ENCODE measurements around the gene LDAF1.
"Not testable (repeated sequence)": the region's sequence is repeated elsewhere in the genome, so short reads cannot be mapped to it uniquely, and the experiment has no call there.

Gene LDAF1

DNA sequence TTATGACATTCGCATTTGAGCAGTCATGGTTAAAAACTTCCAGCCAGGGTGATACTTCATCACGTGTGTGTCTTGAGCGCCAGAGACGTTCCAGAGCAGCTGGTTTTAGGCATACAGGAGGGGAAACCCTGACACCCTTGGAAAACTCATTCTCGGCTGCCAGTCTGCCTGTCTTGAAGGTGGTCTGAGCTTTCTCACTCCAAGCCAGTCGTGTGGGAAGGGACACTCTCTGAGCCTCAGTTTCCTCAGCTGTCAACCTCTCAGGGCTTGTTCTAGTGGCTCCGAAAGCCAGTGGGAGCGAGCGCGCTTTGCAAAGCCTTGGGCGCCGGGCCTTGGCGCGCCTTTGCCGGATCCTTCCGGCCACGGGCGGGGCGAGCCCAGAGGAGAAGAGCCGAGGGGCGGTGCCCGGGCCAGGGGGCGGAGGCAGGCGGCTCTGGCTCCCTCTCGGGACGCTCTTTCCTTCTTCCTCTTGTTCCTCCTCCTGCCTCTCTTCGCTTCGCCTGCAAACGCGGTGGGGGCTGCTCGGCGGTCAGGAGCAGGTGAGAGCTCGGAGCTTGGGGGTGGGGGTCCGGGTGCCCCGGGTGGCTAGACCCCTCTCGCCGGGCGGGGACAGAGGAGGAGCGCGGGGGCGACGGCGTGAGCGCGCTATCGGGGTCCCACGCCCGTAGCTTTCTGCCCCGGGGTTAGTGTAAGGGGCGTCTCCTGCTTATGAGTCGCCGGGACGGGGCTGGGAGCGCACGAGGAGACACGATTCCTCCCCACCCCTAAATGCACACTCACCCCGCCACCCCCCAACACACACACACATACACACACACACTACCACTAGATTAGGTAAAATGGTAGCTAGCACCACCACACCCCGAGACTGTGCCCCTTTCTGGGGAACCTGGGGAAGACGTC lies at the start of gene LDAF1:
Gene LDAF1 (plus strand): TSS at position 467 of the 903 bp plus-strand sequence. CDS start 2,509 bp downstream, outside the sequence.
- peak; percentile 80 for DNase-seq

DNA sequence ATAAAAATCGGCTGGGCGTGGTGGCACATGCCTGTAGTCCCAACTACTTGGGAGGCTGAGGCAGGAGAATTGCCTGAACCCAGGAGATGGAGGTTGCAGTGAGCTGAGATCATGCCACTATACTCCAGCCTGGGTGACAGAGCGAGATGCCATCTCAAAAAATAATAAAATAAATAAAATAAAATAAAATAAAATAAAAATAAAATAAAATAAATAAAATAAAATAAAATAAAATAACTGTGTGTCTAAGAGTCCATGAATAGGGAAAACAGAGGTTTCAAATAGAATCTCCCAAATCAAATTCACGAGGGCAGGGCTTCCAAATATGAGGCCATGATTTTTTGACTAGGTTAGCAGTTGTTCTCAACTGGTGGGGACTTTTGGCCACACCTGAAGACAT lies 42.9 kb upstream of the LDAF1 start:
- DNase-seq = not testable (repeated sequence)

DNA sequence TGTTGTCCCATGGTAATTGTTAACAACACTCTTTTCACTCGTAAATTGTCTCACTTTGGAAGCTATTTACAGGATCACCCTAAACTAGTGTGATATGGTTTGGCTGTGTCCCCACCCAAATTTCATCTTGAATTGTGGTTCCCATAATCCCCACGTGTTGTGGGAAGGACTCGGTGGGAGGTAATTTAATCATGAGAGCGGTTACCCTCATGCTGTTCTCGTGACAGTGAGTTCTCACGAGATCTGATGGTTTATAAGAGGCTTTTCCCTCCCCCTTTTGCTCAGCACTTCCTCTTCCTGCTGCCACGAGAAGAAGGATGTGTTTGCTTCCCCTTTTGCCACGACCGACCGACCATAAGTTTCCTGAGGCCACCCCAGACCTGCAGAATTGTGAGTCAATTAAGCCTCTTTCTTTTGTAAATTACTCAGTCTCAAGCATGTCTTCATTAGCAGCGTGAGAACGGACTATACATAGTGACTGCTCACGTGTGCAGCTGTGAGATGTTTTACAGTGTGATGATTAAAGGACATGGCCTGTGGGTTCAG lies 42.3 kb upstream of the LDAF1 start:
- DNase-seq = no peak

DNA sequence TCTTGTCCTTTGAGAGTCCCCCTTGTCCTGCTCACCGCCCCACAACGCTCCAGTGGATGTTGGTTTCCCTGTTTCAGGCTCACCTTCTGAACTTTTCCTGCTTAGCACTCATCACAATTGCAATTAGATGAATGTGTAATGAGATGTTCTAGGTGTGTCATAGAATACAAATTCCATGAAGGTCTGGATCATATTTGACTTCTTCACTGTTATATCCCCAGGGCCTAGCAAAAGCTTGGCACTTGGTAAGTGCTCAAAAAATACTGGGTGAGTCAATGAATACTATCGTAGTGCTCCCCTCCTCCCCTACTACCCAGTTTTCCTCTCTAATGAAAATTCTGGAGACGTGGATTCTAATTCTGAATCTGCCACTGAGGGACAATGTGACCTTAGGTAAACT lies 40.9 kb upstream of the LDAF1 start:
- DNase-seq = no peak

DNA sequence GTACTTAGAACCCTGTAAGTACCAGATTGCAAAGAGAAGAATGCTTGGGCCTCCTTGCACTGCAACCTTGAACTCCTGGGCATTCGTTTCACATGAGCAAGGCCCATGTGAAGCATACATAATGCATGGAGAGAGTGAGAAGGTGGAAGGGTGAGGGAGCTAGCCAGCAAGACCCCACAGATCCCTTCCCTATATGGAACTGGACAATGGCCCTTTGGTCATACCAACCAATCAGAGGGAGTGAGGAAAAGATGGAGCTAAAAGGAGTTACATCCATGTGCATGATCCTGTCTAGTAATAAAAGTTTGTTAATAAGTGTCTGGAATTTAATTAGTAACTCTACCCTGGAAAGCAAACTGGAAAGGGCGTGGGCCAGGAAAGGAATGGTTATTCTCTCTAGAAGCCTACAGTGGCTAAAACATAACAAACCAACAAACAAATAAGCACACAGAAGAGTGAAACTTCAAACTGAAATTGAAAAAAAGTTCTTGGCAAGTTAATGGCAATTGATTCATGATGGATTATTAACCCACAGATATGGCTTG lies 37.4 kb upstream of the LDAF1 start:
- no peak for DNase-seq

DNA sequence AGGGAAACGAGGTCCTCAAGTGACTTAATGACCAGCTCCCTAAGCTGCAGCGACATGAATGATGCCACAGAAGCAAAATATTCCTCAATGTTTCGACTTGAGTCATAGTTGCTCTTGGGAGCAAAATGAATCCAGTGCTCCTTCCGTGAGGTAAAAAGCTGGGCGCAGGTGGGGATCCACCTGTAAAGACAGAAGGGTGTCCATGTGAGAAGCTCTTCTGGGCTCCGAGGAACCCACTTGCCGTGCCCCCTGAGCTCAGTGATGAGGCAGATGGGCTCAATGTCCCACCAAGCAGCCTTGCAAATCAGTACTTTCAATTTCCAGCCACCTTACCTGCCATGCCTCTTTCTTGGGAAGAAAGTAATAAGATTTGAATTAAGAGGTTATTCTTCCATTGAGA lies 33.3 kb upstream of the LDAF1 start:
- DNase-seq = no peak

DNA sequence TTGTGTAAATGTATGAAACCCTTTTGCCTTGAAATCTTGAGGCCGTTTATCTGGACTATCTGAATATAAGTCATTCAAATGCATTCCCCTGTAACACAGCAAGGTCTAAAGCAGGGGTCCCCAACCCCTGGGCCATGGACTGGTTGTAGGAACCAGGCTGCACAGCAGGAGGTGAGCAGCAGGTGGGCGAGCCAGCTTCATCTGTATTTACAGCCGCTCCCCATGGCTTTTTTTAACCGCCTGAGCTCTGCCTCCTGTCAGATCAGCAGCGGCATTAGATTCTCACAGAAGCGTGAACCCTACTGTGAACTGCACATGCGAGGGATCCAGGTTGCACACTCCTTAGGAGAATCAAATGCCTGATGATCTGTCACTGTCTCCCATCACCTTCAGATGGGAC lies 32.0 kb upstream of the LDAF1 start:
- no peak for DNase-seq

DNA sequence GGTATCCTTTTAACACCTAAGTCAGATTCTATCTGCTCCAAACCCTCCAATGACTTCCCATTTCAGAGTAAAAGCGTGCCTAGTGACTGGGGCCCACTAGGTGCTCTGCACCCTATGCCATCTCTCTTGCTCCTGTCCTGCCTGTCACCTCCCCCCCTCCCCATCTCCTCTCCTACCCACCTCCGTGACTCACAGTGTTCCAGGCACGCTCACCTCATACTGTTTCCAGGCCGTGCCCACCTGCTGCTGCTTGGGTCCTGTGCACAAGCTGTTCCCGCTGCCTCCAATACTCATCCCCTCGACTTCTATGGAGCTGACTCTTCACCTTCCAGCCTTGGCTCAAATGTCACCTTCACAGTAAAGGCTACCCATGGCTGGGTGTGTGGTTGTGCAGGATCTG lies 29.5 kb upstream of the LDAF1 start:
- no peak for DNase-seq

DNA sequence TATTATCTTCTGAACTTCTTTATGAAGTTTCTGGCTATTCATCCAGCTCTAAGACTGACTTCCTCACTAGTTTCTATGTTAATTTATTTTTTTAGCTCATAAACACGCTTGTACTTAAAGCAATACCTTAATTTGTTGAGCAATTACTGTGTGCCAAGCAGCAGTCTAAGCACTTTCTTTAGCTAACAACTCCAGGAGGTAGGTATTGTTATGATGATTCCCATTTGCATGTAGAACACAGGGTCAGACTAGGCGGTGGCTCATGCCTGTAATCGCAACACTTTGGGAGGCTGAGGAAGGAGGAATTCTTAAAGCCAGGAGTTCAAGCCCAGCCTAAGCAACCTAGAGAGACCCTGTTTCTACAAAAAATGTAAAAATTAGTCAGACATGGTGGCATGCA lies 27.7 kb upstream of the LDAF1 start:
- no peak for DNase-seq

DNA sequence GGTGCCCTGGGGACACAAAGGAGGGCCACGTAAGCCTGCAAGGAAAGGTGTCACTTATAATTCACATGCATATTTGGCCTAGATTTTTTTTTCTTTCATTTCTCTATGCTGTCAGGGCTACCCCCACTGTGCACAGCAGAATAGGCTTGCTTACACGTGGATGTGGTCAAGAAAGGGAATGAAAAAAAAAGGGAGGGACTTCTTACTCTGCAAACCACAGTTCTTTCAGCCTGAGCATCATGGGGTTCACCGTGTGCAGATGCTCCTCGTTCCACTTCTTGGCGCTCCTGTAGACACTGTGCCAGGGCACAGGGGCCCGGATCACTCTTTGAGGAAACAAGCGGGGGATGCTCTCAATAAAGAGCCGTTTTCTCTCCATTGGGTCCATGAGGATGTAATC lies 24.4 kb upstream of the LDAF1 start:
- DNase-seq = no peak

DNA sequence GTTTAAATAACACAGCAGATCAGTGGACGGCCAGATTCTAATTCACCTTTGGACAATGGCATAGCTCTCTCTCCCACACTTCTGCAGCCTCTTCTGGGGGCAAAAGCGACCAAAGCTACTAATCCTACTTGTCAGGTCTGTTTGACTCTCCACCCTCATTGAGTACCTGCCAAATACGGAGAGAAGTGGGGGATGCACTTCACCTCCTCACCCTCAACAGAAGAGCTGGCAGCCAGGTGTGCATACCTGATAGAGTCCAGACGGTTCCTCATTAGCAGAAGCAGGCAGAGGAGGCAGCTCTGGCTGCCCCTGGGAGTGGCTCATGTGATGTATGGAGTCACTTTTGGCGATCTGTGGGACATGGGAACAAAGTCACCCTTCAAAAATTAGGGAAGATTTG lies 12.7 kb upstream of the LDAF1 start:
- no peak for DNase-seq

DNA sequence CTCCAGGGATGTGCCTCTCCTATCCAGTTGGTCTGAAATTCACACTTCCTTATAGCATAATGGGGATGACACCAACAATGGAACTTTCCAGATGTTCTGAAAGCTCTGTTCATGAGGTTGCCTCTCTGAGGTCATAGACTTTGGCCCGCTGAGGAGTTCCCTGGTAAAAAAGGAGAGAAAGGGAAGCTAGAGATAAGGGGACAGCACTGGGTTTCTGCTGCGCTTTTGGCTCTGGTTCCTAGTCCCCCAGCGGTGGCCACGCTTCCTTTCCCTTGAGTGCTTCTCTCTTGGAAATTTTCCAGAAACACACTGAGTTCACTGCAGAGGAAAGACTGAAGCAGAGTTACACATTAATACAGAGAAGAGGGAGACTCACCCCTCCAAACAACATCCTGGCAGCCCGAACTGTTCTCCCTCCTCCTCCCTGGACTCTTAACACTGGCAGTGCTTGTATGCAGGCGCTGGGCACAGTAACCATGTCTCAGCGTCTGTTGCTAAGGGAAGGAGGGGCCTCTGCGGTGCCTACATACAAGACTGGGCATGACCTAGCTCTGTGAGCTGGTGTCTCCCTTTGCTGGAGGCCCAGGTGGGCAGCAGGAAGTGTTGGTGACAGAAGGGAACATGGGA lies 8.0 kb upstream of the LDAF1 start, which contains the start of gene DNAH3:
Gene DNAH3 (minus strand): TSS at position 472 of the 627 bp plus-strand sequence. CDS start 527 bp downstream, outside the sequence.
- no peak for DNase-seq

DNA sequence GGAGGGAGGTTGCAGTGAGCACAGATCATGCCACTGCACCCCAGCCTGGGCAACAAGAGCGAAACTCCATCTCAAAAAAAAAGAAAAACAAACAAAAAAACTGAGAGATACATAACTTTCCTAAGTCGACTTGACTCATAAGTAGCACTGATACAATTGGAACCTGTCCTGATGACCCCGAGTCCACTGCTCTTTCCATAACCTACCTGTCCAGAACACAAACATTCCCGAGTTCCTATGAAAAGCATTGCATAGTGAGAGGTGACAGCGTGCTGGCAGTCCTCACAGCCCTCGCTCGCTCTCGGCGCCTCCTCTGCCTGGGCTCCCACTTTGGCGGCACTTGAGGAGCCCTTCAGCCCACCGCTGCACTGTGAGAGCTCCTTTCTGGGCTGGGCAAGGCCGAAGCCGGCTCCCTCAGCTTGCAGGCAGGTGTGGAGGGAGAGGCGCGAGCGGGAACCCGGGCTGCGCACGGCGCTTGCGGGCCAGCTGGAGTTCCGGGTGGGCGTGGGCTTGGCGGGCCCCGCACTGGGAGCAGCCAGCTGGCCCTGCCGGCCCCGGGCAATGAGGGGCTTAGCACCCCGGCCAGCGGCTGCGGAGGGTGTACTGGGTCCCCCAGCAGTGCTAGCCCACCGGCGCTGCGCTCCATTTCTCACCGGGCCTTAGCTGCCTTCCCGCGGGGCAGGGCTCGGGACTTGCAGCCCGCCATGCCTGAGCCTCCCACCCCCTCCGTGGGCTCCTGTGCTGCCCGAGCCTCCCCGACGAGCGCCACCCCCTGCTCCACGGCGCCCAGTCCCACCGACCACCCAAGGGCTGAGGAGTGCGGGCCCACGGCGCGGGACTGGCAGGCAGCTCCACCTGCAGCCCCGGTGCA lies 6.1 kb upstream of the LDAF1 start:
- not testable (repeated sequence) for DNase-seq

DNA sequence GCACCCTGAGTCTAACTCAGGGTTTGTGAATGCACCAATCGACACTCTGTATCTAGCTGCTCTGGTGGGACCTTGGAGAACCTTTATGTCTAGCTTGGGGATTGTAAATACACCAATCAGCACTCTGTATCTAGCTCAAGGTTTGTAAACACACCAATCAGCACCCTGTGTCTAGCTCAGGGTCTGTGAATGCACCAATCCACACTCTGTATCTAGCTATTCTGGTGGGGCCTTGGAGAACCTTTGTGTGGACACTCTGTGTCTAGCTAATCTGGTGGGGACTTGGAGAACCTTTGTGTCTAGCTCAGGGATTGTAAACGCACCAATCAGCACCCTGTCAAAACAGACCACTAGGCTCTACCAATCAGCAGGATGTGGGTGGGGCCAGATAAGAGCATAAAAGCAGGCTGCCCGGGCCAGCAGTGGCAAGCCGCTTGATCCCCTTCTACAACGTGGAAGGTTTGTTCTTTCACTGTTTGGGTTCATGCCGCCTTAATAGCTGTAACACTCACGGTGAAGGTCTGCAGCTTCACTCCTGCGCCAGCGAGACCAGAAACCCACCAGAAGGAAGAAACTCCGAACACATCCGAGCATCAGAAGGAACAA lies 5.2 kb upstream of the LDAF1 start:
- DNase-seq = not testable (repeated sequence)

DNA sequence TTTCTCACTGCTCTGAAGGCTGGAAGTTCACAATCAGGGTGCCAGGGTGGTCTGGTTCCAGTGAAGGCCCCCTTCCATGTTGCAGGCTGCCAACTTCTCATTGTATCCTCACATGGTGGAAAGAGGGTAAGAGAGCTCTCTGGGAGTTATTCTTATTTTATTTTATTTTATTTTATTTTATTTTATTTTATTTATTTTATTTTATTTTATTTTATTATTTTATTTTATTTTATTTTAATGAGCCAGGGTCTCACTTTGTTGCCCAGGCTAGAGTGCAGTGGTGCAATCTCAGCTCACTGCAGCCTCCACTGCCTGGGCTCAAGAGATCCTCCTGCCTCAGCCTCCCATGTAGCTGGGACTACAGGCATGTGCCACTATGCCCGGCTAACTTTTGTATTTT lies 2.5 kb upstream of the LDAF1 start:
- DNase-seq = not testable (repeated sequence)

DNA sequence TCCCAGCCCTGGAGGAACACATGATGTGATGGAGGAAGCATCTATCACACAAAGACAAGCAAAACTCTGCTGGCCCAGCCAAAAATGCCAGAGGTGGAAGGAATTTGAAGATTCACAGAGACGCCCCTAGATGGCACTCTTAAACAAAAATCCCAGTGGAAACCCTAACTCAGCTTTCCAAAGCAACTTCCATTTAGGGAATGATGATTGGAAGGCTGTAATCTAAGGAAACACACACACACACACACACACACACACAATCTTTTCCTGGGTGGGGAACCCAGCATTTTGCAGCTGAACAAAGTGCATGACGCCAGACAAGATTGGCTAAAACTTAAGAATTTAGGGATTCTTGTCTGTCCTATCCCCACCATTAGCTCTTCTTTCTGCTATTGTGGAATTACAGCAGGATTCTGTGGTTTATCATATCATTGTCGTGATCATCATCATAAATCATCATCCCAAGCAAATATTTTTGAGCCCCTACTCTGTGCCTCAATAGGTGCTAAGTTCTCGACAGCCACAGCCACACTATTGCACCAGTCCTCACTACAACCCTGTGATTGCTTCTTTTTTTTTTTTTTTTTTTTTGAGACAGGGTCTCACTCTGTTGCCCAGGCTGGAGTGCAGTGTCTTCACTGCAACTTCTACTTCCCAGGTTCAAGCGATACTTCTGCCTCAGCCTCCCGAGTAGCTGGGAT lies 1.6 kb upstream of the LDAF1 start:
- DNase-seq = no peak

DNA sequence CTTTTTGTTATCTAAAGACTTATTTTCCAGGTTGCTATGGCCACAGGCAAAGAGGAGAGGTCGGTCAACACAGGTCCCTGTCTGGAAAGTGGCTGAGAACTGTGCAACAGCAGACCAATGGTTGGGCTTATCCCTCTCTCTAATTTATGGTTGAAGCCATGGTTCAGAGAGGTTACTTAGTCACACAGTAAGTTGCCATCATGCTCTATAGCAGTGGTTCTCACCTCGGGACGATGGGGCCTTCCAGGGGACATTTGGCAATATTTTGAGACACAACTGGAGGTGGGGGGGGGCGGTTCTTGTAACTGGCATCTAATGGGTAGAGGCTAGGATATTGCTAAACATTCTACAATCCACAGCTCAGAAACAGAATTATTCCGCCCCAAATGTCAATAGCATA lies 842 bp upstream of the LDAF1 start:
- no peak for DNase-seq

DNA sequence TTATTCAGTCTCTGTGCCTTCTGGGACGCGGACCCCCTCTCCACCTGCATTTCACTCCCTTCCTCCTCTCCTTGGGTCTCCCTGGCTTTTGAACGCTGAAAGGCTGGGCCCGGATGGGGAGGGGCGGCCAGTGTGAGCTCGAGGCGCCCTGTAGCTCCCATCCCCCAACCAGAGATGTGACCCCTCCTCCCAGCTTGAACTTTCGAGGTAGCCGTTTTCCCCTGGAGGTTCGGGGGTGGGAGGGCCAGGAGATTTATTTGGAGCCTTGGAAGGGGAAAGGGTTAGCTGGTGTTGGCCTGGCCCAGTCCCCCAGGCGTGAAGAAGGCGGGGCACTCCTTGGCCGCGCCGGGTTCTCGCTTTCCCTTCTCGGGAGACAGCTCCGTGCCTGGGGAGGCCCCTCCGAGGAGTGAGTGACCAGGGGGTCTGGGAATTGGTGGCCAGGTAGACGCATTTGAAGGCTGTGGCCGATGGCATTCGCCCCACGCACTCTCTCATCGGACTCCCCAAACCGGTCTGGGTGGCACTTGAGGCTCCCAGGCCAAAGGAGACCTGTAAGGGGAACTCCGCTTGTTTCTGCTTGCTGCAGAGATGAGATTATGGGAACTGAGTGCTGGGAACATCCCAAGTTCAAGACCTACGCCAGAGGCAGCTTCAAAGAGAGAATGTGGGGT lies 942 bp downstream of the LDAF1 start:
- peak; percentile 13 for DNase-seq

DNA sequence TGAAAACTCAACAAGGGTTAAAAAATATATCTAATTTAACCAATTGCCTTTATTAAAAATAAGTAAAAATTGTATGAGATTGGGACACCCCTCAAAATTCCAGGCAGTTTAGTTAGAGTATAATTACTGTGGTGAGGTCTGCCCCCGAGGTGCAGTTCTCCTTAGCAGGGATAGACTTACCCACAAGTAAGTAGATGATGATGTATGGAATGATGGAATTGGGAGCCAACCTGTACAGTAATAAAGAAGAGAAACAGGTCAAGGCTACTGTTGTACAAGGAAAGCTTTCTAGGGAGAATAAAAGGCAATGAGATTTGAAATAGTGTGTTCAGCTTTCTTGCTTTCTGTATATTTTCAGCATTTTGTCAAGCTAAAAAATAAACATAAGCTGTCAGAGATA lies 1.8 kb downstream of the LDAF1 start:
- DNase-seq = no peak

DNA sequence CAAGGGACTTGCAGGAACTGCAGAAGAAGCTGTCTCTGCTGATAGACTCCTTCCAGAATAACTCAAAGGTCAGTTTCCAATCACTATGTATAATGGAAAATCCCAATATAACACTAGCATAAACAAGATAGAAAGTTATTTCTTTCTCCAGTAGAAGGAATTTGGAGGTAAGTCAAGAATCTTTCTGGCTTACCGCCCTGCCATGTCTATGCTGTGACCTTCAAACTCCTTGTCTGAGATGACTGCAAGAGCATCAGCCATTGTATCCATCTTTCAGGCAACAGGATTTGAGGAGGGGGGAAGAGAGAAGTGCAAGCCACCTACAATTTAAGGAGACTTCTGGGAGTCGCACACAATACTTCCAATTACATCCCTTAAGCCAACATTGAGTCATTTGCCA lies 2.7 kb downstream of the LDAF1 start:
- DNase-seq = no peak

DNA sequence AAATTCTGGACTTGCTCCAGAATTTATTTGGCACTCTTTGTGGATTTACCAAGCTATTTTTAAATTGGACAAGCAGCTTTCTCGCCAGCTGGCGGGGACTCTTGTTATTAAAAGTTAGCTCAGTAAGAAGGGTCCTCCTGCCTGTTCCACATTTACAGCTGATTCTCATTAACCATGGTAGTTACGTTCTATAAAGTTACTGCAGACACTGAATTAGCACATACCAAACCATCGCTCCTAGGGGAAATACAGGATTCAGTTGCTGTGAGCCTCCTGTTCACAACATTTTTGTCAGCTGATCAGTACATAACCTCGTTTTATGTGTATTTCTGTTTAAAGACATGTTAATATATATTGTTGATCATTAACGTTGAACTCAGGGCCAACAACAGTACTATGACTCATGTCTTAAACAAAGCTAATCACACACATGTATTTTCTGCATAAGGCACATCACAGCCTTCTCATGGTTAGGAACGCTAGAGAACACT lies 4.2 kb downstream of the LDAF1 start:
- DNase-seq = no peak
